ENCODE data around the gene SNRPN. TPM values are rescaled to one million over a fixed set of nuclear protein-coding genes. Genes with fewer than 3 reads are reported as not detected.

Gene SNRPN
- total RNA-seq, 1 donor from 2014 or later: 212 TPM

DNA sequence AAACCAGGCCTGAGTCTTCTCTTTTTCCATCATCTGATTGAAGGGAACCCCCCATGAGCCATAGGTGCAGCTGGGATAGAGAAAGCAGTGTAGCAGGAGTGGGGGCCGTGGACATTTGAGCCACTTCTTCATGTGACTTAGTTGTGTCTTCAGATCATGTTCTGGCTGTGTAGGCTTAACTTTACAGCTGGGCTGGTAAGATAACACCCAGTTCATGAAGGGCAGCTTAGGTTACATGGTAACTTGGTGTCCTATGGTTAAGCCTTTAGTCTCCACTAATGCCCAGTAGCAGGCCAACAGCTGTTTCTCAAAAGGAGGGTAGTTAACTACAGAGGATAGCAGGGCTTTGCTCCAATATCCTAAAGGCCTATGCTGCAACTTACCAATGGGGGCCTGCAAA lies 11.4 kb upstream of the SNRPN start:
- Mint-ChIP-seq H3K4me3 (ENCODE audit: unreplicated experiment) (no peak overlapping the region), H3K9me3 (ENCODE audit: unreplicated experiment) (no peaks in the 10 kb centered on the region), H3K27me3 (ENCODE audit: unreplicated experiment) (peaks cover 4% of the 10 kb centered on the region), H3K4me1 (ENCODE audit: unreplicated experiment) (peaks cover 7% of the 10 kb centered on the region), H3K27ac (ENCODE audit: unreplicated experiment) (no peak overlapping the region), H3K36me3 (ENCODE audit: low read depth, unreplicated experiment) (peaks cover 9% of the 10 kb centered on the region)
- TF ChIP-seq, protein P1, sequence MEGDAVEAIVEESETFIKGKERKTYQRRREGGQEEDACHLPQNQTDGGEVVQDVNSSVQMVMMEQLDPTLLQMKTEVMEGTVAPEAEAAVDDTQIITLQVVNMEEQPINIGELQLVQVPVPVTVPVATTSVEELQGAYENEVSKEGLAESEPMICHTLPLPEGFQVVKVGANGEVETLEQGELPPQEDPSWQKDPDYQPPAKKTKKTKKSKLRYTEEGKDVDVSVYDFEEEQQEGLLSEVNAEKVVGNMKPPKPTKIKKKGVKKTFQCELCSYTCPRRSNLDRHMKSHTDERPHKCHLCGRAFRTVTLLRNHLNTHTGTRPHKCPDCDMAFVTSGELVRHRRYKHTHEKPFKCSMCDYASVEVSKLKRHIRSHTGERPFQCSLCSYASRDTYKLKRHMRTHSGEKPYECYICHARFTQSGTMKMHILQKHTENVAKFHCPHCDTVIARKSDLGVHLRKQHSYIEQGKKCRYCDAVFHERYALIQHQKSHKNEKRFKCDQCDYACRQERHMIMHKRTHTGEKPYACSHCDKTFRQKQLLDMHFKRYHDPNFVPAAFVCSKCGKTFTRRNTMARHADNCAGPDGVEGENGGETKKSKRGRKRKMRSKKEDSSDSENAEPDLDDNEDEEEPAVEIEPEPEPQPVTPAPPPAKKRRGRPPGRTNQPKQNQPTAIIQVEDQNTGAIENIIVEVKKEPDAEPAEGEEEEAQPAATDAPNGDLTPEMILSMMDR (IDR thresholded peaks at IDR 0.05; ENCODE audit: unreplicated experiment): no peak
- DNase-seq (ENCODE audit: low spot score): no peak

DNA sequence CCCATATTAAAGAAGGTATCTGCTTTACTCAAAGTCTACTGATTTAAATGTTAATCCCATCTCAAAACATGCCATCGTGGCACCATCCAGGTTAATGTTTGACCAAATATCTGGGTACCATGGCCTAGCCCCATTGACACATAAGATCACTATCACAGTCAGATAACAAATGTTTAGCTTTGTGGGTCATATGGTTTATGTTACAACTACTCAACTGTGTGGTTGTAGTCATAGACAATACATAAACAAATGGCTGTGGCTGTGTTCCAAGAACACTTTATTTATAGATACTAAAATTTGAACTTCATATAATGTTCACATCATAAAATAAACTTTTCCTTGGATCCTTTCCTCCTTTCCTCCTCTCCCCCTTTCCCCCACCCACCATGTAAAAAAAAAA lies 9.8 kb upstream of the SNRPN start:
- Mint-ChIP-seq H3K9me3 (ENCODE audit: unreplicated experiment) (no peaks in the 10 kb centered on the region), H3K27me3 (ENCODE audit: unreplicated experiment) (peaks cover 4% of the 10 kb centered on the region), H3K4me1 (ENCODE audit: unreplicated experiment) (peaks cover 7% of the 10 kb centered on the region), H3K4me3 (ENCODE audit: unreplicated experiment) (no peak overlapping the region), H3K27ac (ENCODE audit: unreplicated experiment) (no peak overlapping the region), H3K36me3 (ENCODE audit: low read depth, unreplicated experiment) (peaks cover 9% of the 10 kb centered on the region)
- no peak for DNase-seq (ENCODE audit: low spot score)
- TF ChIP-seq, protein P1 (IDR thresholded peaks at IDR 0.05; ENCODE audit: unreplicated experiment): no peak

DNA sequence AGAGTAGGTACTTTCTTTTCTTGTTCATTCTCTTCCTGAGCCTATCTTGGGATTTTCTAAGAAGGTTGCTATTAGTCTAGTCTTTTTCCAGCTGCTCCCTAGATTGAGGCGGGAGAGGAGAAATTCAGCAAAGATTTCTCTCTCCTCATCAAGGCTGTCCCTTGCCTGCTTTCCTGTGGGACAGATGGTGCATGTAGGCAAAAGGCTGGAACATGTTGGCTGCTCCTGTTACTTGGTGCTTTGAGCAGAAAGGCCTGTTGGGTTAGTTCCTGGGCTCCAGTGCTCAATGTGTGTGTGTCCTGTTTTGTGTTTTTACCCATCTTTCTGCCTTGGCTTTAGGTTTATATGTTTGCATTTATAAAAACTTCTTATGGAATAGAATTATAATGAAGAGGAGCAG lies 9.1 kb upstream of the SNRPN start:
- H3K27ac Mint-ChIP-seq (ENCODE audit: unreplicated experiment): peak overlapping the region; percentile 52
- peaks cover 6% of the 10 kb centered on the region for H3K36me3 Mint-ChIP-seq (ENCODE audit: low read depth, unreplicated experiment)
- peaks cover 4% of the 10 kb centered on the region for H3K27me3 Mint-ChIP-seq (ENCODE audit: unreplicated experiment)
- peaks cover 7% of the 10 kb centered on the region for H3K4me1 Mint-ChIP-seq (ENCODE audit: unreplicated experiment)
- no peak for DNase-seq (ENCODE audit: low spot score)
- no peaks in the 10 kb centered on the region for H3K9me3 Mint-ChIP-seq (ENCODE audit: unreplicated experiment)
- TF ChIP-seq, protein P1 (IDR thresholded peaks at IDR 0.05; ENCODE audit: unreplicated experiment): no peak
- H3K4me3 Mint-ChIP-seq (ENCODE audit: unreplicated experiment): no peak overlapping the region

DNA sequence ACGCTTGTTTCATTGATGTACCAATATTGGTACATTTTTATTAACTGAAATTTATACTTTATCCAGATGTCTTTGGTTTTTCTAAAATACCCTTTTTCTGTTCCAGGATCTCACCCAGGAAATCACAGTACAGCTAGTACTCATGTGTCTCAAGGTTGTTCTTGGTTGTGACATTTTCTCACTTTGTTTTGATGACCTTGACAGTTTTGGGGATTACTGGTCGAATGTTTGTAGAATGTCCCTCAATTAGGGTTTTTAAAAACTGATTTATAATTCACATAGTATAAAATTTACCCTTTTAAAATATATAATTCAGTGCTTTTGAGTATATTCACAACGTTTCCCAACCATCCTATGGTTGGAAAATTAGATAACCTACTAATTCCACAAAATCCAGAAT lies 6.3 kb upstream of the SNRPN start:
- H3K4me3 Mint-ChIP-seq (ENCODE audit: unreplicated experiment): no peak overlapping the region
- TF ChIP-seq, protein P1 (IDR thresholded peaks at IDR 0.05; ENCODE audit: unreplicated experiment): no peak
- peaks cover 3% of the 10 kb centered on the region for H3K36me3 Mint-ChIP-seq (ENCODE audit: low read depth, unreplicated experiment)
- DNase-seq (ENCODE audit: low spot score): no peak
- H3K4me1 Mint-ChIP-seq (ENCODE audit: unreplicated experiment): peaks cover 16% of the 10 kb centered on the region
- H3K27ac Mint-ChIP-seq (ENCODE audit: unreplicated experiment): no peak overlapping the region
- peaks cover 4% of the 10 kb centered on the region for H3K27me3 Mint-ChIP-seq (ENCODE audit: unreplicated experiment)
- no peaks in the 10 kb centered on the region for H3K9me3 Mint-ChIP-seq (ENCODE audit: unreplicated experiment)

DNA sequence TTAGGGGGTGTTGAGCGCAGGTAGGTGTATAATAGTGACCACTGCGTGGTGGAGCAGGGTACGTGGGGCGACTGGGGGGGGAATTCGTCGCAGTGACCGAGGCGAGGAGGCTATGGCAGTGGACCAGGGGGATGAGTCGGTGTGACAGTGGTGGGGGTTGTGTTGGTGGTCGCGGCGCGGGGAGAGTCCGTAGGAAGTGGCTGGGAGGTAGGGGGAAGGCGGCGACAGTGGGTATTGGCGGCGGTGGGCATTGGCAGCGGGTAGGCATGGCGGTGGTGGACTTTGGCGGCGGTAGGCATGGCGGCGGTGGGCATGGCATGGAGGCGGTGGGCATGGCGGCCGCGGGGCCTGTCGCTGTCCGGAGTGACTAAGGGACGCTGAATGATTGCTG lies 739 bp downstream of the SNRPN start:
- peak overlapping the region; percentile 87 for H3K4me3 Mint-ChIP-seq (ENCODE audit: unreplicated experiment)
- H3K9me3 Mint-ChIP-seq (ENCODE audit: unreplicated experiment): no peaks in the 10 kb centered on the region
- peaks cover 24% of the 10 kb centered on the region for H3K36me3 Mint-ChIP-seq (ENCODE audit: low read depth, unreplicated experiment)
- H3K27ac Mint-ChIP-seq (ENCODE audit: unreplicated experiment): peak overlapping the region; percentile 68
- no peak for DNase-seq (ENCODE audit: low spot score)
- H3K27me3 Mint-ChIP-seq (ENCODE audit: unreplicated experiment): peaks cover 8% of the 10 kb centered on the region
- TF ChIP-seq, protein P1 (IDR thresholded peaks at IDR 0.05; ENCODE audit: unreplicated experiment): no peak
- H3K4me1 Mint-ChIP-seq (ENCODE audit: unreplicated experiment): peaks cover 15% of the 10 kb centered on the region
